Testis (tissue), 2 donors: ENCODE results near the gene RFXANK.

Source experiments
- POLR2A ChIP-seq: fragments of 450-650 bp; IDR thresholded peaks from one replicate; pipeline ENCODE4 v1.6.1; 2017; ENCODE audit warnings: antibody characterized with exemption, mild to moderate bottlenecking, moderate library complexity
- TF ChIP-seq, protein P1 (sequence below), 3 experiments: fragments of 450-650 bp in 2 of 3; fragments of 200-600 bp in 1 of 3; sonication (generic) in 1 of 3; IDR thresholded peaks; one replicate each; pipeline ENCODE4 v1.5.1; 2016 to 2019; ENCODE audit warnings: antibody characterized with exemption in 3 of 3, mild to moderate bottlenecking in 2 of 3, moderate library complexity in 1 of 3

DNA sequence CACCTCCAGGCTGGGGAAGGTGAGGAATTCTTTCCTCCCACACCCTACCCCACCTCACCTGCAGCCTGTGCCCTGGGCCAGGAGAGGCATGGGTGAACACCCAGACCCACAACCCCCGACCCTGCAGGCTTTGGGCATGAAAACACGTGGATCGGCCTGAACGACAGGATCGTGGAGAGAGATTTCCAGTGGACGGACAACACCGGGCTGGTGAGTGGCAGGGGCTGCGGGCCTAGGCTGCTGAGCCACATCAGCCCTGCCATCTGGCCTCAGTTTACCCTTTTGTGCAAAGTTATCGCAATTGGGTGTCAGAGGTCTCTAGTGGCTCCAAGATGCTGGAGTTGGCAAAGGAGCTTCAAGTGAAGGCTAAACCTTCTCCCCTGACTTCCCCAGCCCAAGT, 48.4 kb downstream of the RFXANK start:
- TF ChIP-seq, protein P1, sequence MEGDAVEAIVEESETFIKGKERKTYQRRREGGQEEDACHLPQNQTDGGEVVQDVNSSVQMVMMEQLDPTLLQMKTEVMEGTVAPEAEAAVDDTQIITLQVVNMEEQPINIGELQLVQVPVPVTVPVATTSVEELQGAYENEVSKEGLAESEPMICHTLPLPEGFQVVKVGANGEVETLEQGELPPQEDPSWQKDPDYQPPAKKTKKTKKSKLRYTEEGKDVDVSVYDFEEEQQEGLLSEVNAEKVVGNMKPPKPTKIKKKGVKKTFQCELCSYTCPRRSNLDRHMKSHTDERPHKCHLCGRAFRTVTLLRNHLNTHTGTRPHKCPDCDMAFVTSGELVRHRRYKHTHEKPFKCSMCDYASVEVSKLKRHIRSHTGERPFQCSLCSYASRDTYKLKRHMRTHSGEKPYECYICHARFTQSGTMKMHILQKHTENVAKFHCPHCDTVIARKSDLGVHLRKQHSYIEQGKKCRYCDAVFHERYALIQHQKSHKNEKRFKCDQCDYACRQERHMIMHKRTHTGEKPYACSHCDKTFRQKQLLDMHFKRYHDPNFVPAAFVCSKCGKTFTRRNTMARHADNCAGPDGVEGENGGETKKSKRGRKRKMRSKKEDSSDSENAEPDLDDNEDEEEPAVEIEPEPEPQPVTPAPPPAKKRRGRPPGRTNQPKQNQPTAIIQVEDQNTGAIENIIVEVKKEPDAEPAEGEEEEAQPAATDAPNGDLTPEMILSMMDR (IDR thresholded peaks at IDR 0.05): no peak
- no peak for TF ChIP-seq POLR2A
